Measurements from ENCODE around the gene IL17REL.

IL17REL gene

GRCh38 chr22:50048061-50048765, 35.6 kb upstream of the IL17REL start:
- Histone ChIP-seq H3K9me3 (replicated peaks in 1 of 2; ENCODE audit: control insufficient read depth in 2 of 2, insufficient read depth in 1 of 2, low read depth in 1 of 2, low read length in 2 of 2) (no peaks in the 10 kb centered on the region), H3K79me1 (ENCODE audit: low read depth, low read length) (peaks cover 4% of the 10 kb centered on the region), H3K27ac (replicated peaks; ENCODE audit: low read length) (no peak overlapping the region), H4K91ac (ENCODE audit: low read depth, low read length, poor library complexity) (no peak overlapping the region), H3K9ac (ENCODE audit: low read depth, low read length, poor library complexity) (no peak overlapping the region), H2AK5ac (ENCODE audit: low read depth, low read length) (no peak overlapping the region), H2BK12ac (ENCODE audit: low read length) (peak overlapping the region; percentile 90), H3K14ac (ENCODE audit: low read length) (no peak overlapping the region), H2BK120ac (ENCODE audit: low read depth, low read length) (no peak overlapping the region), H4K8ac (ENCODE audit: low read depth, low read length) (no peak overlapping the region), H3K36me3 (replicated peaks in 1 of 2; ENCODE audit: control insufficient read depth in 2 of 2, insufficient read depth in 2 of 2, low read length in 2 of 2) (no peaks in the 10 kb centered on the region), H2BK5ac (ENCODE audit: low read length) (no peak overlapping the region), H2AFZ (ENCODE audit: low read length) (no peak overlapping the region), H3K27me3 (ENCODE audit: control insufficient read depth in 3 of 3, insufficient read depth in 3 of 3, low read depth in 1 of 3, low read length in 3 of 3) (peaks cover 0 to 8% (median 0%) of the 10 kb centered on the region in 3 experiments), H2BK15ac (ENCODE audit: low read length) (no peak overlapping the region), H3K4me2 (ENCODE audit: insufficient read depth, low read length, poor library complexity, severe bottlenecking) (no peak overlapping the region), H3K4me3 (ENCODE audit: low read length in 2 of 2) (no peak overlapping the region), H3K4ac (ENCODE audit: low read length) (no peak overlapping the region), H3K23ac (ENCODE audit: low read depth, low read length, poor library complexity) (no peak overlapping the region), H3K4me1 (ENCODE audit: control insufficient read depth in 2 of 2, insufficient read depth in 1 of 2, low read depth in 1 of 2, low read length in 2 of 2) (peaks cover 0 to 2% of the 10 kb centered on the region in 2 donors), H3K18ac (ENCODE audit: low read length) (peak overlapping the region; percentile 76)
- WGBS, 2 donors (ENCODE audit: extremely low coverage in 2 of 2, insufficient read length in 2 of 2, insufficient replicate concordance in 1 of 2) = no CpG with 5 or more reads among the region's 12 CpGs
- DNase-seq (ENCODE audit: low spot score) = no peak

- Histone ChIP-seq H3K27me3 (ENCODE audit: control insufficient read depth in 3 of 3, insufficient read depth in 3 of 3, low read depth in 1 of 3, low read length in 3 of 3) (peaks cover 0 to 8% (median 0%) of the 10 kb centered on the region in 3 experiments), H3K4ac (ENCODE audit: low read length) (no peak overlapping the region), H4K91ac (ENCODE audit: low read depth, low read length, poor library complexity) (no peak overlapping the region), H3K4me2 (ENCODE audit: insufficient read depth, low read length, poor library complexity, severe bottlenecking) (no peak overlapping the region), H2BK15ac (ENCODE audit: low read length) (no peak overlapping the region), H3K14ac (ENCODE audit: low read length) (no peak overlapping the region), H3K9me3 (replicated peaks in 1 of 2; ENCODE audit: control insufficient read depth in 2 of 2, insufficient read depth in 1 of 2, low read depth in 1 of 2, low read length in 2 of 2) (no peaks in the 10 kb centered on the region), H3K36me3 (replicated peaks in 1 of 2; ENCODE audit: control insufficient read depth in 2 of 2, insufficient read depth in 2 of 2, low read length in 2 of 2) (no peaks in the 10 kb centered on the region), H3K9ac (ENCODE audit: low read depth, low read length, poor library complexity) (no peak overlapping the region), H2BK120ac (ENCODE audit: low read depth, low read length) (no peak overlapping the region), H2AFZ (ENCODE audit: low read length) (no peak overlapping the region), H3K27ac (replicated peaks; ENCODE audit: low read length) (no peak overlapping the region), H3K79me1 (ENCODE audit: low read depth, low read length) (peaks cover 4% of the 10 kb centered on the region), H2BK5ac (ENCODE audit: low read length) (no peak overlapping the region), H3K23ac (ENCODE audit: low read depth, low read length, poor library complexity) (no peak overlapping the region), H3K18ac (ENCODE audit: low read length) (peak overlapping the region; percentile 80), H3K4me1 (ENCODE audit: control insufficient read depth in 2 of 2, insufficient read depth in 1 of 2, low read depth in 1 of 2, low read length in 2 of 2) (peaks cover 0 to 2% of the 10 kb centered on the region in 2 donors), H2BK12ac (ENCODE audit: low read length) (peak overlapping the region; percentile 22), H4K8ac (ENCODE audit: low read depth, low read length) (no peak overlapping the region), H2AK5ac (ENCODE audit: low read depth, low read length) (no peak overlapping the region), H3K4me3 (ENCODE audit: low read length in 2 of 2) (no peak overlapping the region)
- WGBS, 2 donors (ENCODE audit: extremely low coverage in 2 of 2, insufficient read length in 2 of 2, insufficient replicate concordance in 1 of 2) = no CpG with 5 or more reads among the region's 16 CpGs
- DNase-seq (ENCODE audit: low spot score) = no peak
Measured at GRCh38 chr22:50047346-50047745, 34.8 kb upstream of the IL17REL start.

- H3K23ac ChIP-seq (ENCODE audit: low read depth, low read length, poor library complexity) = peak overlapping the region; percentile 55
- no peak overlapping the region for H2AFZ ChIP-seq (ENCODE audit: low read length)
- H3K4me2 ChIP-seq (ENCODE audit: insufficient read depth, low read length, poor library complexity, severe bottlenecking) = no peak overlapping the region
- H3K9ac ChIP-seq (ENCODE audit: low read depth, low read length, poor library complexity) = no peak overlapping the region
- no peak overlapping the region for H3K27ac ChIP-seq (replicated peaks; ENCODE audit: low read length)
- H3K27me3 ChIP-seq (ENCODE audit: control insufficient read depth in 3 of 3, insufficient read depth in 3 of 3, low read depth in 1 of 3, low read length in 3 of 3) = peaks cover 0 to 8% (median 0%) of the 10 kb centered on the region in 3 experiments
- no peak overlapping the region for H4K8ac ChIP-seq (ENCODE audit: low read depth, low read length)
- peaks cover 0 to 2% of the 10 kb centered on the region in 2 donors for H3K4me1 ChIP-seq (ENCODE audit: control insufficient read depth in 2 of 2, insufficient read depth in 1 of 2, low read depth in 1 of 2, low read length in 2 of 2)
- no peaks in the 10 kb centered on the region for H3K9me3 ChIP-seq (replicated peaks in 1 of 2; ENCODE audit: control insufficient read depth in 2 of 2, insufficient read depth in 1 of 2, low read depth in 1 of 2, low read length in 2 of 2)
- H3K36me3 ChIP-seq (replicated peaks in 1 of 2; ENCODE audit: control insufficient read depth in 2 of 2, insufficient read depth in 2 of 2, low read length in 2 of 2) = no peaks in the 10 kb centered on the region
- H3K4ac ChIP-seq (ENCODE audit: low read length) = no peak overlapping the region
- H3K4me3 ChIP-seq (ENCODE audit: low read length in 2 of 2) = no peak overlapping the region
- H2BK15ac ChIP-seq (ENCODE audit: low read length) = no peak overlapping the region
- no peak for DNase-seq (ENCODE audit: low spot score)
- H2BK12ac ChIP-seq (ENCODE audit: low read length) = peak overlapping the region; percentile 58
- H2AK5ac ChIP-seq (ENCODE audit: low read depth, low read length) = peak overlapping the region; percentile 8
- no peak overlapping the region for H2BK5ac ChIP-seq (ENCODE audit: low read length)
- H4K91ac ChIP-seq (ENCODE audit: low read depth, low read length, poor library complexity) = no peak overlapping the region
- H3K14ac ChIP-seq (ENCODE audit: low read length) = no peak overlapping the region
- no peak overlapping the region for H2BK120ac ChIP-seq (ENCODE audit: low read depth, low read length)
- no CpG with 5 or more reads among the region's 27 CpGs for WGBS, 2 donors (ENCODE audit: extremely low coverage in 2 of 2, insufficient read length in 2 of 2, insufficient replicate concordance in 1 of 2)
- peaks cover 2% of the 10 kb centered on the region for H3K79me1 ChIP-seq (ENCODE audit: low read depth, low read length)
- H3K18ac ChIP-seq (ENCODE audit: low read length) = peak overlapping the region; percentile 64
Measured at GRCh38 chr22:50046481-50047245, 34.1 kb upstream of the IL17REL start.

- Histone ChIP-seq H2BK15ac (ENCODE audit: low read length) (peak overlapping the region; percentile 9), H2AFZ (ENCODE audit: low read length) (no peak overlapping the region), H3K4me2 (ENCODE audit: insufficient read depth, low read length, poor library complexity, severe bottlenecking) (no peak overlapping the region), H3K4me1 (ENCODE audit: control insufficient read depth in 2 of 2, insufficient read depth in 1 of 2, low read depth in 1 of 2, low read length in 2 of 2) (peaks cover 0 to 2% of the 10 kb centered on the region in 2 donors), H2BK120ac (ENCODE audit: low read depth, low read length) (no peak overlapping the region), H2BK12ac (ENCODE audit: low read length) (peak overlapping the region; percentile 58), H3K27me3 (ENCODE audit: control insufficient read depth in 3 of 3, insufficient read depth in 3 of 3, low read depth in 1 of 3, low read length in 3 of 3) (peaks cover 0 to 8% (median 0%) of the 10 kb centered on the region in 3 experiments), H2BK5ac (ENCODE audit: low read length) (no peak overlapping the region), H4K91ac (ENCODE audit: low read depth, low read length, poor library complexity) (no peak overlapping the region), H3K4ac (ENCODE audit: low read length) (no peak overlapping the region), H2AK5ac (ENCODE audit: low read depth, low read length) (peak overlapping the region; percentile 8), H3K18ac (ENCODE audit: low read length) (peak overlapping the region; percentile 57), H3K9ac (ENCODE audit: low read depth, low read length, poor library complexity) (no peak overlapping the region), H3K79me1 (ENCODE audit: low read depth, low read length) (peaks cover 2% of the 10 kb centered on the region), H3K23ac (ENCODE audit: low read depth, low read length, poor library complexity) (no peak overlapping the region), H4K8ac (ENCODE audit: low read depth, low read length) (no peak overlapping the region), H3K14ac (ENCODE audit: low read length) (no peak overlapping the region), H3K9me3 (replicated peaks in 1 of 2; ENCODE audit: control insufficient read depth in 2 of 2, insufficient read depth in 1 of 2, low read depth in 1 of 2, low read length in 2 of 2) (no peaks in the 10 kb centered on the region), H3K4me3 (ENCODE audit: low read length in 2 of 2) (no peak overlapping the region), H3K36me3 (replicated peaks in 1 of 2; ENCODE audit: control insufficient read depth in 2 of 2, insufficient read depth in 2 of 2, low read length in 2 of 2) (no peaks in the 10 kb centered on the region), H3K27ac (replicated peaks; ENCODE audit: low read length) (no peak overlapping the region)
- no peak for DNase-seq (ENCODE audit: low spot score)
- WGBS, 2 donors (ENCODE audit: extremely low coverage in 2 of 2, insufficient read length in 2 of 2, insufficient replicate concordance in 1 of 2) = no CpG with 5 or more reads among the region's 19 CpGs
Measured at GRCh38 chr22:50046019-50046415, 33.5 kb upstream of the IL17REL start.

Measured in neuronal stem cell (in vitro differentiated cells).